ENCODE results near the gene CDCA5. TPM values are rescaled to one million over a fixed set of nuclear protein-coding genes. Genes with fewer than 3 reads are reported as not detected.

The CDCA5 gene
- polyA plus RNA-seq, 1 of the 3 experiments (the other 2 are of a cell fraction) = 16.3 TPM

- WGBS (ENCODE audit: low lambda C conversion rate) = 95% methylated on average over 33 of the region's 52 CpGs
- ChIA-PET POLR2A (no interaction called here), CTCF (interaction anchor here (1.4 to 6.1 kb wide), 4 partner anchors 8 to 73 kb away, joined by 5 to 46 read pairs (median 14); partner anchors contain the start of genes CAPN1, FAU, MRPL49 and ZNHIT2)
- H3F3A ChIP-seq (replicated peaks; ENCODE audit: insufficient read depth) = peaks cover 13% of the 10 kb centered on the region
- no peak overlapping the region for H3K4me3 ChIP-seq (ENCODE audit: low read depth in 2 of 2, low read length in 1 of 2)
- no peak overlapping the region for H2AFZ ChIP-seq (ENCODE audit: low read depth)
- peaks cover 34% of the 10 kb centered on the region; the same call in 1 of the 2 replicates for H3K79me2 ChIP-seq (ENCODE audit: insufficient read depth)
- peaks cover under 1 to 13% of the 10 kb centered on the region in 2 experiments; a peak in 2 of 4 replicates for H3K4me1 ChIP-seq (ENCODE audit: control insufficient read depth in 1 of 2, insufficient read depth in 2 of 2, low read depth in 1 of 2, low read length in 1 of 2)
- no peak overlapping the region for H3K27ac ChIP-seq (ENCODE audit: low read depth in 2 of 2, low read length in 1 of 2)
- no peaks in the 10 kb centered on the region for H3K9me2 ChIP-seq
- peaks cover 4 to 20% of the 10 kb centered on the region in 2 experiments for H3K36me3 ChIP-seq (replicated peaks in 1 of 2; ENCODE audit: control insufficient read depth in 1 of 2, insufficient read depth in 2 of 2, low read length in 1 of 2)
- DNase-seq = no peak
- peaks cover 8% of the 10 kb centered on the region for H4K20me1 ChIP-seq (ENCODE audit: insufficient read depth)
- no peak overlapping the region for H3K9ac ChIP-seq
- H3K27me3 ChIP-seq (ENCODE audit: insufficient read depth) = no peaks in the 10 kb centered on the region
- no peak overlapping the region for H3K4me2 ChIP-seq
- H3K9me3 ChIP-seq = no peaks in the 10 kb centered on the region
- TF ChIP-seq MEF2A (IDR thresholded peaks at IDR 0.05; ENCODE audit: borderline replicate concordance, low read depth) = no peak
- TF ChIP-seq GABPA (IDR thresholded peaks at IDR 0.05; ENCODE audit: low read depth) = no peak
- TF ChIP-seq GATA2 (CRISPR knock-in tag; IDR thresholded peaks at IDR 0.05) = no peak
- TF ChIP-seq RFX5 (IDR thresholded peaks at IDR 0.05; ENCODE audit: low read length) = no peak
- no peak for TF ChIP-seq REST (IDR thresholded peaks at IDR 0.05; ENCODE audit: low read depth, low read length)
- no peak for TF ChIP-seq FOXM1 (IDR thresholded peaks at IDR 0.05; ENCODE audit: low read depth)
These were observed 24.1 kb upstream of the CDCA5 start for GRCh38 chr11:65107751-65108468.

- no peak overlapping the region for H3K27ac ChIP-seq (ENCODE audit: low read depth in 2 of 2, low read length in 1 of 2)
- WGBS (ENCODE audit: low lambda C conversion rate) = 95% methylated on average over 6 of the region's 15 CpGs
- H3K4me1 ChIP-seq (ENCODE audit: control insufficient read depth in 1 of 2, insufficient read depth in 2 of 2, low read depth in 1 of 2, low read length in 1 of 2) = peaks cover 0 to 12% of the 10 kb centered on the region in 2 experiments; a peak in 2 of 4 replicates
- no peak overlapping the region for H3K4me2 ChIP-seq
- H3K27me3 ChIP-seq (ENCODE audit: insufficient read depth) = no peaks in the 10 kb centered on the region
- no peaks in the 10 kb centered on the region for H3K9me3 ChIP-seq
- peaks cover 15% of the 10 kb centered on the region for H4K20me1 ChIP-seq (ENCODE audit: insufficient read depth)
- H3K79me2 ChIP-seq (ENCODE audit: insufficient read depth) = peaks cover 35% of the 10 kb centered on the region; the same call in 1 of the 2 replicates
- no peak overlapping the region for H3K9ac ChIP-seq
- H3K36me3 ChIP-seq (replicated peaks in 1 of 2; ENCODE audit: control insufficient read depth in 1 of 2, insufficient read depth in 2 of 2, low read length in 1 of 2) = peaks cover 4 to 20% of the 10 kb centered on the region in 2 experiments
- H3K9me2 ChIP-seq = no peaks in the 10 kb centered on the region
- no peak overlapping the region for H3K4me3 ChIP-seq (ENCODE audit: low read depth in 2 of 2, low read length in 1 of 2)
- ChIA-PET CTCF (interaction anchor here (4.3 kb wide), 1 partner anchor 11 kb away, joined by 22 read pairs; the partner anchor contains the start of gene ZNHIT2), POLR2A (no interaction called here)
- H2AFZ ChIP-seq (ENCODE audit: low read depth) = no peak overlapping the region
- DNase-seq = no peak
- H3F3A ChIP-seq (replicated peaks; ENCODE audit: insufficient read depth) = peaks cover 13% of the 10 kb centered on the region
- TF ChIP-seq ZBTB33 (IDR thresholded peaks at IDR 0.05; ENCODE audit: borderline replicate concordance, low read depth) (no peak), CHD2 (IDR thresholded peaks at IDR 0.05; ENCODE audit: low read length, partially characterized antibody) (no peak), FOXM1 (IDR thresholded peaks at IDR 0.05; ENCODE audit: low read depth) (no peak), CTCF (IDR thresholded peaks at IDR 0.05) (no peak), FOSL2 (IDR thresholded peaks at IDR 0.05; ENCODE audit: borderline replicate concordance, low read depth) (no peak), EZH2phosphoT487 (IDR thresholded peaks at IDR 0.05; ENCODE audit: borderline replicate concordance, low read depth) (no peak), IRF3 (IDR thresholded peaks at IDR 0.05; ENCODE audit: low read depth, low read length) (no peak), ELF1 (IDR thresholded peaks at IDR 0.05) (no peak), RXRA (IDR thresholded peaks at IDR 0.05; ENCODE audit: borderline replicate concordance, low read depth) (no peak), USF1 (IDR thresholded peaks at IDR 0.05; ENCODE audit: borderline replicate concordance, low read depth) (no peak)
These were observed 23.2 kb upstream of the CDCA5 start for GRCh38 chr11:65107078-65107477.

All from SK-N-SH (cell line).